PC-3 (cell line): ENCODE results near the gene COL4A6.

Source experiments
- CTCF ChIP-seq: fragments of 300-600 bp; sonication (generic); conservative IDR thresholded peaks from 2 replicates; pipeline ENCODE4 v1.5.1; 2017; ENCODE audit warnings: antibody characterized with exemption, low read depth, mild to moderate bottlenecking, low read length
- EZH2 ChIP-seq: fragments of 300-600 bp; sonication (generic); IDR thresholded peaks from one replicate; pipeline ENCODE4 v1.6.1; 2017; ENCODE audit warnings: antibody characterized with exemption, mild to moderate bottlenecking, low read length; ENCODE audit not compliant: unreplicated experiment

- TF ChIP-seq CTCF (no peak), EZH2 (no peak)
Observed at GRCh38 chrX:108313669-108314068, 124.6 kb downstream of the COL4A6 start.
